ENCODE data around the gene CHCHD4.

CHCHD4 gene

GRCh38 chr3:14133188-14133800 is 8.6 kb upstream of the CHCHD4 start:
- CTCF ChIA-PET = no interaction called here
- no peak for DNase-seq (ENCODE audit: low spot score)
- TF ChIP-seq CTCF (conservative IDR thresholded peaks at IDR 0.05; ENCODE audit: low read depth) = no peak
- POLR2A ChIA-PET (ENCODE audit: low non-redundant PET) = no interaction called here
- peak overlapping the region; percentile 94 for H3K27ac ChIP-seq

GRCh38 chr3:14132689-14133088 is 8.0 kb upstream of the CHCHD4 start:
- POLR2A ChIA-PET (ENCODE audit: low non-redundant PET) = no interaction called here
- TF ChIP-seq CTCF (conservative IDR thresholded peaks at IDR 0.05; ENCODE audit: low read depth) = no peak

DNA sequence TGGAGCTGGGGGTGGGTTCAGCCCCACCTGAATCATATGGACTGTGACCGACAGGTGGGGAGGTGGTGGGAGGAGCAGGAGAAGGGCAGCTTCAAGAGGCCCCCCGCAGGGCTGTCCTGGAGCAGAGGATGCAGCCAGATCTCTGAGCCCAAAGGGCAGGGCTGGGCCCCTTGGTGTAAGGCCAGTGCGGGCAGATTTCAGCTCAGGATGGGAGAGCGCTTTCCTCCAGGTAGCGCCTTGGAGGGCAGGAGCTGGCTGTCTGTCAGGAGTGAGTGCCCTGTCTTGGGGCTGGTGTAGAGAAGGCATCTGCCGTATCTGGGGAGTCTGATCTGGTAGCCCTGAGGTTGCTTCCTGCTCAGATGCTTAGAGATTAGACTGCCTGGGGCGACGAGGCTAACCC is 7.5 kb upstream of the CHCHD4 start:
- H3K27ac ChIP-seq = peak overlapping the region; percentile 94
- ChIA-PET CTCF (interaction anchor here (0.6 kb wide), 1 partner anchor 107 kb away, joined by 3 read pairs; no protein-coding TSS in a partner anchor), POLR2A (ENCODE audit: low non-redundant PET) (no interaction called here)
- TF ChIP-seq CTCF (conservative IDR thresholded peaks at IDR 0.05; ENCODE audit: low read depth) = no peak
- no peak for DNase-seq (ENCODE audit: low spot score)

More at GRCh38 chr3:14132689-14133088, 8.0 kb upstream of the CHCHD4 start:
- DNase-seq (ENCODE audit: low spot score) = no peak
- H3K27ac ChIP-seq = peak overlapping the region; percentile 94
- CTCF ChIA-PET = interaction anchor here (0.6 kb wide), 1 partner anchor 107 kb away, joined by 3 read pairs; no protein-coding TSS in a partner anchor

DNA sequence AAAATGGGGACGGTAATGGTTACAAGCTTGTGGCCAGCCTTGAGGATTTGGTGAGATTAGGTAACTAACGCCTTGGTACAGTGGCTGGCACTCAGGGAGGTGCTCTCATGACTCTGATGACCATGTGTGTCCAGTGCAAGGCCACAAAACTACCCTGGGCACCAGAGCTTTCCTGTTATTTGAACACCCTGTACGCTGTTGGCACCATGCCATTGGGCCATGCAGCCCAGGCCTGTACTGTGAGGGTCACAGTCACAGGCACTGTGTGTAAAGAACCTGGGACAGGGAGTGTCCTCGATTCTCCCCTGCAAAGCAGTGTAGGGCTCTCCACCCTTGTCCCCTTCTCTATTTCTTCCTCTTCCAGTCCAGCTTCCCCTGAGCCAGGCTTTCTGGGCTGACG is 6.5 kb upstream of the CHCHD4 start:
- CTCF ChIA-PET = no interaction called here
- H3K27ac ChIP-seq = peak overlapping the region; percentile 30
- no peak for DNase-seq (ENCODE audit: low spot score)
- TF ChIP-seq CTCF (conservative IDR thresholded peaks at IDR 0.05; ENCODE audit: low read depth) = no peak
- POLR2A ChIA-PET (ENCODE audit: low non-redundant PET) = no interaction called here

- DNase-seq (ENCODE audit: low spot score) = no peak
- POLR2A ChIA-PET (ENCODE audit: low non-redundant PET) = no interaction called here
- CTCF ChIA-PET = no interaction called here
- H3K27ac ChIP-seq = peak overlapping the region; percentile 30
- no peak for TF ChIP-seq CTCF (conservative IDR thresholded peaks at IDR 0.05; ENCODE audit: low read depth)
Measured at GRCh38 chr3:14130707-14131106, 6.0 kb upstream of the CHCHD4 start.

GRCh38 chr3:14130230-14130629 is 5.6 kb upstream of the CHCHD4 start:
- DNase-seq (ENCODE audit: low spot score) = no peak
- POLR2A ChIA-PET (ENCODE audit: low non-redundant PET) = no interaction called here
- peak overlapping the region; percentile 30 for H3K27ac ChIP-seq
- CTCF ChIA-PET = no interaction called here
- TF ChIP-seq CTCF (conservative IDR thresholded peaks at IDR 0.05; ENCODE audit: low read depth) = no peak
